SU-DHL-6 (cell line): ENCODE measurements around the gene RASSF3.

Experiments
- CTCF ChIP-seq: fragments of 200-600 bp; sonication (generic); IDR thresholded peaks from one replicate; pipeline ENCODE4 v1.5.1; 2017; ENCODE audit warnings: antibody characterized with exemption, mild to moderate bottlenecking, low read length, moderate library complexity; ENCODE audit not compliant: insufficient read depth, poor library complexity, severe bottlenecking
- EZH2phosphoT487 ChIP-seq: fragments of 200-600 bp; sonication (generic), shearing (Covaris generic); conservative IDR thresholded peaks from 2 replicates; pipeline ENCODE4 v1.6.1; 2018; ENCODE audit warnings: mild to moderate bottlenecking, antibody characterized with exemption, low read length, moderate library complexity, mixed read lengths

DNA sequence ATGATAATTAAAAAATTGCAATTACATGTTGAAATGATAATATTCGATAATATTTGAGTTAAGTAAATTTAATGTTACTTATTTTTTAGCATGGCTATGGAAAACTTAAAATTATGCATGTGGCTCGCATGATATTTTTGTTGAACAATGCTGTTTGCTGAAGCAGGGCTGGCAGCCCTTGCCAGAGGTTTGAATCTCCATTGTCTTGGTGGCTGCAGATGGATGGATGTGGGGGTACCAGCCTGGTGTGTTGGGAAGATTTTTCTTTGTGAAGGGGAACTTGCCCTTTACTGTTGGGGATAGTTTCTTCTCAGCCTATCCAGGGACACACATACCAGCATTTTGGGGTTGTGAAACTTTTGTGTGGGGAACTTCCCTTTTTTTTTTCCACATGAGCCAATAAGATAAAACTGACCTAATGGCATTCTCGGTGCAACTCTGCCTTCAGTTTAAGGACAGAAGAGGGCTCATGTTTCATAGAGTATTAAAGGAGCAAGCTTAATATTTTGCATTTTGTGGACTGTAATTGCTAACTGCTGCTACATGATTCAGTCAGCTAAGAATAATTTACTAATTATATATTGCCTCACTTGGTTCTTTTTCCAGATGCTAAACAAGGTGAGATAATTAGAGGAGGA lies 8.8 kb downstream of the RASSF3 start:
- TF ChIP-seq CTCF (no peak), EZH2phosphoT487 (no peak)
